Neural cell (in vitro differentiated cells): Measurements from ENCODE around the gene TFDP1. TPM values are rescaled to one million over a fixed set of nuclear protein-coding genes. Genes with fewer than 3 reads are reported as not detected.

Source experiments
- H2AFZ ChIP-seq: fragments of 200-600, 300-800 bp; sonication (generic), shearing (Covaris generic); 2 replicates; pipeline ENCODE4 v1.6.0; 2014; ENCODE audit warnings: low read depth, mild to moderate bottlenecking, antibody characterized with exemption, low read length, moderate library complexity
- H3F3A ChIP-seq: fragments of 200-600 bp; shearing (Covaris generic); 2 replicates; pipeline ENCODE4 v1.6.1; 2016; ENCODE audit warnings: mild to moderate bottlenecking, moderate library complexity, mixed read lengths, antibody characterized with exemption, low read length; ENCODE audit not compliant: insufficient read depth, poor library complexity, severe bottlenecking
- H3K27ac ChIP-seq: fragments of 200-600, 300-800 bp; sonication (generic), shearing (Covaris generic); 2 replicates; pipeline ENCODE4 v1.5.1; 2014; ENCODE audit warnings: mild to moderate bottlenecking, low read length, moderate library complexity
- H3K27me3 ChIP-seq: fragments of 300-800, 200-600 bp; sonication (generic), shearing (Covaris generic); 2 replicates; pipeline ENCODE4 v1.6.0; 2014; ENCODE audit warnings: mild to moderate bottlenecking, low read depth, low read length, moderate library complexity; ENCODE audit not compliant: insufficient read depth
- H3K36me3 ChIP-seq: fragments of 300-800, 200-600 bp; sonication (generic), shearing (Covaris generic); 2 replicates; pipeline ENCODE4 v1.5.1; 2014; ENCODE audit warnings: mild to moderate bottlenecking, antibody characterized with exemption, low read length, moderate library complexity; ENCODE audit not compliant: insufficient read depth
- H3K4me2 ChIP-seq: fragments of 300-800, 200-600 bp; sonication (generic), shearing (Covaris generic); 2 replicates; pipeline ENCODE4 v1.6.0; 2014; ENCODE audit warnings: mild to moderate bottlenecking, low read length
- H3K4me3 ChIP-seq: fragments of 300-800, 200-600 bp; sonication (generic), shearing (Covaris generic); 2 replicates; pipeline ENCODE4 v1.5.1; 2014; ENCODE audit warnings: mild to moderate bottlenecking, low read length, moderate library complexity
- H3K79me2 ChIP-seq: fragments of 200-600 bp; shearing (Covaris generic); replicated peaks from 2 replicates; pipeline ENCODE4 v1.6.0; 2014; ENCODE audit warnings: mild to moderate bottlenecking, low read length, moderate library complexity; ENCODE audit not compliant: insufficient read depth
- H3K9ac ChIP-seq: fragments of 300-800, 200-600 bp; sonication (generic), shearing (Covaris generic); 2 replicates; pipeline ENCODE4 v1.6.1; 2016; ENCODE audit warnings: mild to moderate bottlenecking, low read length, mixed read lengths
- H3K9me2 ChIP-seq: fragments of 200-600 bp; shearing (Covaris generic); 2 replicates; pipeline ENCODE4 v1.6.1; 2016; ENCODE audit warnings: mild to moderate bottlenecking, low read length, mixed read lengths; ENCODE audit not compliant: insufficient read depth
- H3K9me3 ChIP-seq: fragments of 200-600, 300-800 bp; sonication (generic), shearing (Covaris generic); 2 replicates; pipeline ENCODE4 v1.6.1; 2016; ENCODE audit warnings: mild to moderate bottlenecking, mixed run types, low read length, moderate library complexity, mixed read lengths
- H4K20me1 ChIP-seq: fragments of 200-600 bp; shearing (Covaris generic); 2 replicates; pipeline ENCODE4 v1.6.1; 2016; ENCODE audit warnings: mild to moderate bottlenecking, mixed run types; ENCODE audit not compliant: insufficient read depth
- CTCF ChIP-seq: fragments of 450-650 bp; IDR thresholded peaks from 2 replicates; pipeline ENCODE4 v1.5.1; 2014; ENCODE audit warnings: antibody characterized with exemption, mild to moderate bottlenecking, moderate library complexity; ENCODE audit not compliant: poor library complexity, severe bottlenecking
- EP300 ChIP-seq: fragments of 450-650 bp; conservative IDR thresholded peaks from 2 replicates; pipeline ENCODE4 v1.6.1; 2014; ENCODE audit warnings: antibody characterized with exemption, mild to moderate bottlenecking, moderate library complexity; ENCODE audit not compliant: poor library complexity, severe bottlenecking
- EZH2 ChIP-seq: fragments of 200-600, 300-800 bp; shearing (Covaris generic), sonication (generic); IDR thresholded peaks from 2 replicates; pipeline ENCODE4 v1.6.1; 2014; ENCODE audit warnings: antibody characterized with exemption, low read length, borderline replicate concordance, mild to moderate bottlenecking; ENCODE audit not compliant: insufficient read depth, poor library complexity, severe bottlenecking
- MXI1 ChIP-seq: fragments of 450-650 bp; conservative IDR thresholded peaks from 2 replicates; pipeline ENCODE4 v1.6.1; 2014; ENCODE audit warnings: antibody characterized with exemption, mild to moderate bottlenecking; ENCODE audit not compliant: poor library complexity, severe bottlenecking
- POLR2AphosphoS5 ChIP-seq: IDR thresholded peaks from 2 replicates; pipeline ENCODE4 v1.6.1; 2012
- RAD21 ChIP-seq: fragments of 450-650 bp; conservative IDR thresholded peaks from 2 replicates; pipeline ENCODE4 v1.6.1; 2014; ENCODE audit warnings: antibody characterized with exemption, mild to moderate bottlenecking, moderate library complexity
- REST ChIP-seq: IDR thresholded peaks from 2 replicates; pipeline ENCODE4 v1.6.1; 2012; ENCODE audit warnings: borderline replicate concordance
- SMC3 ChIP-seq: fragments of 450-650 bp; conservative IDR thresholded peaks from 2 replicates; pipeline ENCODE4 v1.6.1; 2014; ENCODE audit warnings: antibody characterized with exemption, mild to moderate bottlenecking, moderate library complexity; ENCODE audit not compliant: poor library complexity
- TAF1 ChIP-seq: IDR thresholded peaks from 2 replicates; pipeline ENCODE4 v1.6.1; 2012; ENCODE audit warnings: low read depth
- polyA plus RNA-seq: library from polyadenylated mRNA; depleted of rRNA; stranded (reverse); fragments of >200 nt; gene quantifications from 2 replicates; pipeline ENCODE4 v1.2.3, GENCODE V29; 2014

TFDP1 gene
- polyA plus RNA-seq, 1 donor from 2014 or later, result 81.2 TPM

- no peak for TF ChIP-seq REST
Measured at GRCh38 chr13:113609616-113610015, 25.1 kb downstream of the TFDP1 start (continued).

DNA sequence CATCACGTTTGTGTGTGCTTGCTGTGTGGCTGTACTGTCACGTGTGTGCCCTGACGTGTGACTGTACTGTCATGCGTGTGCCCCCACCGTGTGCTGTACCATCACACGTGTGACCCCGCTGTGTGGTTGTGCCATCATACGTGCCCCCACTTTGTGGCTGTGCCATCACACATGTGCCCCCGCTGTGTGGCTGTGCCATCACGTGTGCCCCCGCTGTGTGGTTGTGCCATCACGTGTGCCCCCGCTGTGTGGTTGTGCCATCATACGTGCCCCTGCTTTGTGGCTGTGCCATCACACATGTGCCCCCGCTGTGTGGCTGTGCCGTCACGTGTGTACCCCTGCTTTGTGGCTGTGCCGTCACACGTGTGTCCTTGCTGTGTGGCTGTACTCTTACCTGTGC is 25.7 kb downstream of the TFDP1 start:
- Histone ChIP-seq H3K4me3 (no peak overlapping the region), H3K9ac (no peak overlapping the region), H3K9me2 (no peaks in the 10 kb centered on the region), H3K27ac (no peak overlapping the region), H4K20me1 (no peaks in the 10 kb centered on the region), H3K4me2 (no peak overlapping the region), H3K27me3 (no peaks in the 10 kb centered on the region), H3K9me3 (no peaks in the 10 kb centered on the region), H2AFZ (no peak overlapping the region), H3K36me3 (no peaks in the 10 kb centered on the region), H3F3A (no peaks in the 10 kb centered on the region), H3K79me2 (peaks cover 4% of the 10 kb centered on the region)
- no peak for TF ChIP-seq POLR2AphosphoS5
- no peak for TF ChIP-seq EP300
- TF ChIP-seq RAD21, result no peak
- TF ChIP-seq CTCF, result no peak
- TF ChIP-seq MXI1, result no peak
- no peak for TF ChIP-seq REST
- TF ChIP-seq EZH2, result no peak
- no peak for TF ChIP-seq TAF1
- TF ChIP-seq SMC3, result no peak
